Left ventricle myocardium inferior (tissue), 1 donor: Measurements from ENCODE around the gene IGFALS. TPM values are rescaled to one million over a fixed set of nuclear protein-coding genes. Genes with fewer than 3 reads are reported as not detected.

Experiments
- total RNA-seq: library from RNA; stranded (reverse); fragmentation: NEBNext Ultra II Directional; extraction: Animal tissue kit (Norgen Biotek cat#: 25700); gene quantifications from one replicate; pipeline ENCODE4 v1.2.1, GENCODE V29; 2021
- donor health status: DM: no; HTN: yes; CAD: no; lungs with severe emphysema.

IGFALS gene
- total RNA-seq, 1 donor from 2014 or later: not detected

Other genes starting within 250 kb of the IGFALS start
- gene IFT140, start 181.6 kb downstream of the IGFALS start, total RNA-seq: 7.5 TPM
- gene CRAMP1, start 181.3 kb downstream of the IGFALS start, total RNA-seq: 12.3 TPM
- 30.6 TPM for gene JPT2, start 115.4 kb downstream of the IGFALS start, total RNA-seq
- 56.0 TPM for gene MAPK8IP3, start 87.5 kb downstream of the IGFALS start, total RNA-seq
- 37.0 TPM for gene NME3, start 22.2 kb downstream of the IGFALS start, total RNA-seq
- gene EME2, start 20.9 kb downstream of the IGFALS start, total RNA-seq: 7.4 TPM
- gene MRPS34, start 20.6 kb downstream of the IGFALS start, total RNA-seq: 78.0 TPM
- gene SPSB3, start 11.1 kb downstream of the IGFALS start, total RNA-seq: 36.8 TPM
- 36.2 TPM for gene NUBP2, start 10.7 kb downstream of the IGFALS start, total RNA-seq
- 172 TPM for gene HAGH, start 33.1 kb upstream of the IGFALS start, total RNA-seq
- 26.3 TPM for gene FAHD1, start 33.5 kb upstream of the IGFALS start, total RNA-seq
- not detected for gene MEIOB, start 78.5 kb upstream of the IGFALS start, total RNA-seq
- not detected for gene HS3ST6, start 124.7 kb upstream of the IGFALS start, total RNA-seq
- 32.7 TPM for gene MSRB1, start 149.5 kb upstream of the IGFALS start, total RNA-seq
- 262 TPM for gene RPL3L, start 161.0 kb upstream of the IGFALS start, total RNA-seq
- 601 TPM for gene NDUFB10, start 165.8 kb upstream of the IGFALS start, total RNA-seq
- 753 TPM for gene RPS2, start 171.1 kb upstream of the IGFALS start, total RNA-seq
- gene RNF151, start 173.2 kb upstream of the IGFALS start, total RNA-seq: not detected
- 22.6 TPM for gene TBL3, start 178.3 kb upstream of the IGFALS start, total RNA-seq
- not detected for gene NOXO1, start 187.8 kb upstream of the IGFALS start, total RNA-seq
- 23.3 TPM for gene GFER, start 190.5 kb upstream of the IGFALS start, total RNA-seq
- 0.38 TPM for gene SYNGR3, start 196.3 kb upstream of the IGFALS start, total RNA-seq
- gene ZNF598, start 216.1 kb upstream of the IGFALS start, total RNA-seq: 14.5 TPM
- not detected for gene NPW, start 226.1 kb upstream of the IGFALS start, total RNA-seq
- 221 TPM for gene NHERF2, start 233.2 kb upstream of the IGFALS start, total RNA-seq